IMR-90 (cell line): ENCODE data around the gene DVL1. TPM values are rescaled to one million over a fixed set of nuclear protein-coding genes. Genes with fewer than 3 reads are reported as not detected.

Experiments used
- ATAC-seq: fragments of 200-7000 bp; cut with Tn5 transposase; 2 replicates; pipeline ENCODE4 v1.9.1; 2020; ENCODE audit warnings: low read depth, mild to moderate bottlenecking, moderate library complexity
- BruUV-seq: library from RNA; stranded (reverse); fragments of 400-500 nt; replicated peaks from 2 replicates; lab custom pipeline; 2021; lab: Mats Ljungman, UMichigan
- CTCF ChIA-PET: fragments of 300-600 bp; formaldehyde crosslinking; extraction: SDS; loops from one replicate; lab custom pipeline; 2021; ENCODE audit warnings: antibody characterized with exemption; lab: Yijun Ruan, JAX
- POLR2A ChIA-PET: fragments of 300-600 bp; sonication (Branson Sonifier 250); formaldehyde crosslinking; loops from one replicate; lab custom pipeline; 2022; ENCODE audit warnings: antibody characterized with exemption; ENCODE audit not compliant: unreplicated experiment; lab: Charles Lee
- DNase-seq: peaks from one replicate; pipeline ENCODE4 v3.0.0; 2013
- H2AFZ ChIP-seq: replicated peaks from 2 replicates; pipeline ENCODE3; 2013; ENCODE audit warnings: low read length, mild to moderate bottlenecking; ENCODE audit not compliant: poor library complexity
- H2AK5ac ChIP-seq: 2 replicates; pipeline ENCODE4 v1.6.1; 2013; ENCODE audit warnings: low read depth, low read length, inconsistent platforms
- H2AK9ac ChIP-seq: replicated peaks from 2 replicates; pipeline ENCODE3; 2013; ENCODE audit warnings: mild to moderate bottlenecking, low read depth, low read length, moderate library complexity; ENCODE audit not compliant: poor library complexity
- H2BK120ac ChIP-seq: 2 replicates; pipeline ENCODE4 v1.6.1; 2013; ENCODE audit warnings: low read depth, low read length, inconsistent platforms
- H2BK15ac ChIP-seq: 3 replicates; pipeline ENCODE4 v1.6.1; 2013; ENCODE audit warnings: low read depth, low read length, inconsistent platforms
- H2BK20ac ChIP-seq: 2 replicates; pipeline ENCODE4 v1.6.1; 2013; ENCODE audit warnings: low read depth, mild to moderate bottlenecking, inconsistent platforms, low read length, moderate library complexity
- H2BK5ac ChIP-seq: 2 replicates; pipeline ENCODE4 v1.6.1; 2013; ENCODE audit warnings: mild to moderate bottlenecking, low read depth, low read length, inconsistent platforms; ENCODE audit not compliant: poor library complexity, severe bottlenecking
- H3K14ac ChIP-seq: replicated peaks from 2 replicates; pipeline ENCODE4 v1.6.1; 2013; ENCODE audit warnings: low read depth, low read length, inconsistent platforms
- H3K18ac ChIP-seq: 2 replicates; pipeline ENCODE4 v1.6.1; 2013; ENCODE audit warnings: low read depth, low read length, control low read depth
- H3K23ac ChIP-seq: 2 replicates; pipeline ENCODE4 v1.6.1; 2013; ENCODE audit warnings: low read depth, low read length, inconsistent platforms
- H3K27ac ChIP-seq: 2 replicates; pipeline ENCODE4 v1.5.1; 2013; ENCODE audit warnings: mild to moderate bottlenecking, control low read depth, low read length; ENCODE audit not compliant: insufficient read depth
- H3K27me3 ChIP-seq: 2 replicates; pipeline ENCODE4 v1.6.1; 2013; ENCODE audit warnings: low read length; ENCODE audit not compliant: control insufficient read depth, insufficient read depth
- H3K36me3 ChIP-seq: 2 replicates; pipeline ENCODE4 v1.6.1; 2013; ENCODE audit warnings: low read length, mixed read lengths; ENCODE audit not compliant: control insufficient read depth, insufficient read depth
- H3K4ac ChIP-seq: 2 replicates; pipeline ENCODE4 v1.6.1; 2013; ENCODE audit warnings: low read depth, low read length, inconsistent platforms
- H3K4me1 ChIP-seq: 2 replicates; pipeline ENCODE4 v1.6.1; 2013; ENCODE audit warnings: low read length, mixed read lengths; ENCODE audit not compliant: control insufficient read depth, insufficient read depth
- H3K4me2 ChIP-seq: 2 replicates; pipeline ENCODE4 v1.6.1; 2013; ENCODE audit warnings: low read depth, mild to moderate bottlenecking, control low read depth, low read length, moderate library complexity
- H3K4me3 ChIP-seq: 2 replicates; pipeline ENCODE4 v1.5.1; 2013; ENCODE audit warnings: low read depth, mild to moderate bottlenecking, control low read depth, low read length, moderate library complexity; ENCODE audit not compliant: insufficient read depth
- H3K56ac ChIP-seq: 2 replicates; pipeline ENCODE4 v1.6.1; 2013; ENCODE audit warnings: low read length, inconsistent platforms; ENCODE audit not compliant: insufficient read depth; ENCODE audit errors: extremely low read depth
- H3K79me1 ChIP-seq, 2 experiments: 2 replicates each; pipeline ENCODE4 v1.6.1; 2013; ENCODE audit warnings: low read length in 2 of 2, inconsistent platforms in 1 of 2, low read depth in 1 of 2
- H3K9ac ChIP-seq: 2 replicates; pipeline ENCODE4 v1.6.1; 2013; ENCODE audit warnings: low read depth, low read length, control low read depth
- H3K9me1 ChIP-seq: 2 replicates; pipeline ENCODE4 v1.6.1; 2013; ENCODE audit warnings: low read length, inconsistent platforms; ENCODE audit not compliant: insufficient read depth
- H3K9me3 ChIP-seq: 2 replicates; pipeline ENCODE4 v1.6.1; 2013; ENCODE audit warnings: low read length; ENCODE audit not compliant: control insufficient read depth, insufficient read depth
- H4K20me1 ChIP-seq: 2 replicates; pipeline ENCODE4 v1.6.1; 2013; ENCODE audit warnings: low read length, inconsistent platforms; ENCODE audit not compliant: insufficient read depth
- H4K5ac ChIP-seq: 2 replicates; pipeline ENCODE4 v1.6.1; 2013; ENCODE audit warnings: mild to moderate bottlenecking, low read depth, low read length, control low read depth
- H4K8ac ChIP-seq, 2 experiments: 2 replicates each; pipeline ENCODE4 v1.6.1; 2013; ENCODE audit warnings: low read depth in 2 of 2, low read length in 2 of 2, control low read depth in 1 of 2, inconsistent platforms in 1 of 2
- H4K91ac ChIP-seq: 2 replicates; pipeline ENCODE4 v1.6.1; 2013; ENCODE audit warnings: low read depth, low read length, inconsistent platforms; ENCODE audit not compliant: insufficient read depth
- MAFK ChIP-seq: IDR thresholded peaks from 2 replicates; pipeline ENCODE4 v1.6.1; 2012; ENCODE audit warnings: low read depth, low read length, improper control_type of control experiment
- MXI1 ChIP-seq: IDR thresholded peaks from 2 replicates; pipeline ENCODE4 v1.6.1; 2012; ENCODE audit warnings: low read depth, mild to moderate bottlenecking, low read length, moderate library complexity, borderline replicate concordance
- WGBS, 2 experiments: methylation state at CpG; one replicate each; pipeline versions ENCODE4 v1.1.5 to v1.1.7; 2013; ENCODE audit warnings: missing lambda C conversion rate in 2 of 2; ENCODE audit not compliant: insufficient read length in 1 of 2; ENCODE audit errors: extremely low coverage in 2 of 2; 5-methylcytosine and 5-hydroxymethylcytosine counted together
- dilution Hi-C: fragments of 300-500 bp; cut with HindIII; formaldehyde crosslinking; loops from one replicate; pipeline ENCODE4 v1.14.3; 2018; ENCODE audit warnings: low sequenced_read_pairs; ENCODE audit not compliant: unreplicated experiment
- in situ Hi-C: fragments of 300-500 bp; cut with MboI; formaldehyde crosslinking; loops from 3 replicates; pipeline ENCODE4 v1.14.3; 2019; ENCODE audit warnings: low sequenced_read_pairs, inconsistent platforms, mixed read lengths
- intact Hi-C: fragments of 100-400 bp; cut with micrococcal nuclease; formaldehyde crosslinking; loops from 2 replicates; pipeline ENCODE4 v1.10.0; 2022
- polyA plus RNA-seq, 3 experiments: library from polyadenylated mRNA; depleted of rRNA; stranded (reverse); fragments of >200 nt; gene quantifications; 2 replicates each; pipeline ENCODE4 v1.2.3, GENCODE V29; 2012; ENCODE audit warnings: low replicate concordance in 1 of 3
- total RNA-seq: library from RNA; depleted of rRNA; stranded (reverse); fragments of >200 nt; gene quantifications from 2 replicates; pipeline ENCODE4 v1.2.3, GENCODE V29; 2012

DVL1 gene
- total and polyA plus RNA-seq, 2 of the 4 experiments (the other 2 are of a cell fraction): 27.2 to 35.9 TPM

- Histone ChIP-seq H3K27ac (peak overlapping the region; percentile 71), H3K36me3 (peaks cover 14% of the 10 kb centered on the region), H3K79me1 (peaks cover 8 to 65% of the 10 kb centered on the region in 2 experiments; a peak in 3 of 4 replicates)
These were observed 1.4 kb downstream of the DVL1 start for GRCh38 chr1:1347663-1348419.

More at GRCh38 chr1:1347663-1348419, 1.4 kb downstream of the DVL1 start:
- H2AK5ac ChIP-seq: peak overlapping the region; percentile 78
- H3K9me1 ChIP-seq: 0 out of 2 replicates have a peak, but pooled peaks cover 3% of the 10 kb centered on the region
- peaks cover 68% of the 10 kb centered on the region for H4K20me1 ChIP-seq
- H3K9me3 ChIP-seq: no peaks in the 10 kb centered on the region
- H4K91ac ChIP-seq: peak overlapping the region; percentile 9; the same call in 1 of the 2 replicates
- intact Hi-C loops (loop anchor here (2.0 kb wide), 1 partner anchor 51 kb away; the partner anchor contains the start of gene CCNL2), dilution Hi-C loops (no loop called here), in situ Hi-C loops (no loop called here)
- H4K8ac ChIP-seq: peak overlapping the region in 1 of 2 experiments; percentile 58; a peak in 2 of 4 replicates
- peak overlapping the region; percentile 58; the same call in 1 of the 2 replicates for H3K23ac ChIP-seq
- H2BK15ac ChIP-seq: no peak overlapping the region
- 24% methylated on average over 10 of the region's 26 CpGs; no CpG with 5 or more reads in 1 of the 2 experiments for WGBS, 2 experiments
- H3K56ac ChIP-seq: peak overlapping the region; percentile 38; the same call in 1 of the 2 replicates
- peak; percentile 25 for DNase-seq
- H3K14ac ChIP-seq: peak overlapping the region; percentile 43
- H3K4ac ChIP-seq: peak overlapping the region; percentile 45
- H3K4me1 ChIP-seq: peaks cover 44% of the 10 kb centered on the region
- no peak overlapping the region for H3K18ac ChIP-seq
- peak overlapping the region; percentile 19; the same call in 1 of the 2 replicates for H2BK120ac ChIP-seq
- peak overlapping the region; percentile 73 for H2BK5ac ChIP-seq
- POLR2A ChIA-PET: interaction anchor here (1.1 kb wide), 1 partner anchor 11 kb away, joined by 3 read pairs; no protein-coding TSS in a partner anchor
- peak; percentile 15 for ATAC-seq
- 0 out of 2 replicates have a peak, but pooled peaks have one; percentile 12 for TF ChIP-seq MXI1
- TF ChIP-seq MAFK: no peak
- H4K5ac ChIP-seq: no peak overlapping the region
- CTCF ChIA-PET: interaction anchor here (0.8 kb wide), 1 partner anchor 24 kb away, joined by 3 read pairs; no protein-coding TSS in a partner anchor
- peak overlapping the region; percentile 94 for H2AK9ac ChIP-seq
- peak overlapping the region; percentile 78 for H2AFZ ChIP-seq
- no peak overlapping the region for H2BK20ac ChIP-seq
- peak overlapping the region; percentile 95 for H3K4me2 ChIP-seq
- no peaks in the 10 kb centered on the region for H3K27me3 ChIP-seq
- peak overlapping the region; percentile 100 for H3K4me3 ChIP-seq
- H3K9ac ChIP-seq: peak overlapping the region; percentile 85
- no TSS peak for BruUV-seq
